HCT116 (cell line): Measurements from ENCODE around the gene CHD3. TPM values are rescaled to one million over a fixed set of nuclear protein-coding genes. Genes with fewer than 3 reads are reported as not detected.

Experiments
- ATAC-seq: fragments of 200-7000 bp; cut with Tn5 transposase; 2 replicates; pipeline ENCODE4 v1.9.1; 2020; ENCODE audit warnings: mild to moderate bottlenecking, moderate library complexity
- BruUV-seq: library from RNA; stranded (reverse); fragments of 400-500 nt; replicated peaks from 2 replicates; lab custom pipeline; 2021; lab: Mats Ljungman, UMichigan
- CTCF ChIA-PET: fragments of 300-600 bp; sonication (Branson Sonifier 250); formaldehyde crosslinking; loops from one replicate; lab custom pipeline; 2021; ENCODE audit warnings: antibody characterized with exemption; lab: Charles Lee
- POLR2A ChIA-PET: fragments of 300-600, 350-600 bp; sonication (Branson Sonifier 250); formaldehyde crosslinking; loops from one replicate; lab custom pipeline; 2021; ENCODE audit warnings: antibody characterized with exemption; lab: Charles Lee
- RAD21 ChIA-PET, 2 experiments: fragments of 300-600 bp; sonication (Branson Sonifier 250); formaldehyde crosslinking; loops; one replicate each; lab custom pipeline; 2023; ENCODE audit warnings: low total read pairs in 2 of 2; ENCODE audit not compliant: uncharacterized antibody in 2 of 2, unreplicated experiment in 2 of 2, low non-redundant PET in 1 of 2; lab: Charles Lee
- DNase-seq: peaks from one replicate; pipeline ENCODE4 v3.0.0-alpha.2; 2010; ENCODE audit warnings: low read depth, low spot score
- H2AFZ ChIP-seq: fragments of 200-600 bp; shearing (Covaris generic), sonication (generic); 2 replicates; pipeline ENCODE4 v1.6.1; 2017; ENCODE audit warnings: low read depth, mixed run types, mixed read lengths, antibody characterized with exemption, low read length; ENCODE audit not compliant: poor library complexity, severe bottlenecking
- H3K27ac ChIP-seq: 2 replicates; pipeline ENCODE4 v1.5.1; 2012; ENCODE audit warnings: low read depth, low read length
- H3K27me3 ChIP-seq: fragments of 200-600 bp; sonication (generic); 2 replicates; pipeline ENCODE4 v1.6.1; 2016; ENCODE audit warnings: mixed run types, low read length, mixed read lengths; ENCODE audit not compliant: insufficient read depth
- H3K36me3 ChIP-seq, 2 experiments: fragments of 200-500 bp in 1 of 2; fragments of 200-600 bp in 1 of 2; sonication (Bioruptor generic) in 1 of 2; sonication (generic) in 1 of 2; 2 replicates each; pipeline versions ENCODE4 v1.5.1 to v1.6.1; 2014 to 2016; ENCODE audit warnings: low read length in 2 of 2, inconsistent platforms in 1 of 2, mixed read lengths in 1 of 2, mixed run types in 1 of 2; ENCODE audit not compliant: insufficient read depth in 2 of 2, control insufficient read depth in 1 of 2
- H3K4me1 ChIP-seq, 2 experiments: fragments of 200-600 bp in 1 of 2; sonication (generic) in 1 of 2; 2 replicates each; pipeline versions ENCODE4 v1.5.1 to v1.6.1; 2012 to 2017; ENCODE audit warnings: low read length in 2 of 2, inconsistent platforms in 1 of 2, mild to moderate bottlenecking in 1 of 2, mixed read lengths in 1 of 2, mixed run types in 1 of 2, moderate library complexity in 1 of 2; ENCODE audit not compliant: insufficient read depth in 2 of 2, control insufficient read depth in 1 of 2
- H3K4me2 ChIP-seq: fragments of 200-600 bp; sonication (generic); 2 replicates; pipeline ENCODE4 v1.6.1; 2017; ENCODE audit warnings: mixed run types, low read length, mixed read lengths
- H3K4me3 ChIP-seq, 2 experiments: fragments of 200-600 bp in 1 of 2; sonication (generic) in 1 of 2; replicated peaks in 1 of 2; 2 replicates each; pipeline ENCODE4 v1.5.1; 2011 to 2016; ENCODE audit warnings: low read length in 2 of 2, control low read depth in 1 of 2, low read depth in 1 of 2, mild to moderate bottlenecking in 1 of 2, mixed read lengths in 1 of 2, mixed run types in 1 of 2
- H3K79me2 ChIP-seq: fragments of 200-600 bp; sonication (generic); 2 replicates; pipeline ENCODE4 v1.6.1; 2017; ENCODE audit warnings: mild to moderate bottlenecking, mixed run types, low read length, moderate library complexity, mixed read lengths; ENCODE audit not compliant: insufficient read depth
- H3K9ac ChIP-seq: fragments of 200-600 bp; sonication (generic); 2 replicates; pipeline ENCODE4 v1.6.1; 2016; ENCODE audit warnings: low read length, mixed read lengths
- H3K9me2 ChIP-seq: fragments of 200-600 bp; sonication (generic), shearing (Covaris generic); 2 replicates; pipeline ENCODE4 v1.6.1; 2017; ENCODE audit warnings: mixed run types, mild to moderate bottlenecking, moderate library complexity; ENCODE audit not compliant: insufficient read depth
- H3K9me3 ChIP-seq, 2 experiments: fragments of 200-500 bp in 1 of 2; fragments of 200-600 bp in 1 of 2; sonication (Bioruptor generic) in 1 of 2; sonication (generic) in 1 of 2; 2 replicates each; pipeline ENCODE4 v1.6.1; 2014 to 2017; ENCODE audit warnings: low read length in 2 of 2, mixed read lengths in 2 of 2, inconsistent platforms in 1 of 2, low read depth in 1 of 2, mild to moderate bottlenecking in 1 of 2, mixed run types in 1 of 2, moderate library complexity in 1 of 2; ENCODE audit not compliant: control insufficient read depth in 1 of 2, insufficient read depth in 1 of 2
- H4K20me1 ChIP-seq: fragments of 200-600 bp; sonication (generic), shearing (Covaris generic); 2 replicates; pipeline ENCODE4 v1.6.1; 2017; ENCODE audit warnings: mixed run types, mild to moderate bottlenecking, moderate library complexity; ENCODE audit not compliant: insufficient read depth
- CEBPB ChIP-seq: IDR thresholded peaks from 2 replicates; pipeline ENCODE4 v1.6.1; 2012; ENCODE audit warnings: low read depth
- CTCF ChIP-seq, 3 experiments: fragments of 200-600 bp in 1 of 3; sonication (generic) in 1 of 3; IDR thresholded peaks in 2 of 3; conservative IDR thresholded peaks in 1 of 3; 2 replicates each; pipeline ENCODE4 v1.5.1; 2012 to 2017; ENCODE audit warnings: low read depth in 2 of 3, low read length in 2 of 3, antibody characterized with exemption in 1 of 3, borderline replicate concordance in 1 of 3, control low read depth in 1 of 3, mild to moderate bottlenecking in 1 of 3, mixed read lengths in 1 of 3, mixed run types in 1 of 3, moderate library complexity in 1 of 3; ENCODE audit not compliant: insufficient read depth in 1 of 3
- EGR1 ChIP-seq: IDR thresholded peaks from 2 replicates; pipeline ENCODE4 v1.6.1; 2012; ENCODE audit warnings: low read depth
- FOSL1 ChIP-seq: IDR thresholded peaks from 2 replicates; pipeline ENCODE4 v1.6.1; 2012; ENCODE audit warnings: low read depth
- JUND ChIP-seq: IDR thresholded peaks from 2 replicates; pipeline ENCODE4 v1.6.1; 2012
- MAX ChIP-seq: IDR thresholded peaks from 2 replicates; pipeline ENCODE4 v1.6.1; 2012
- POLR2A ChIP-seq: IDR thresholded peaks from 2 replicates; pipeline ENCODE4 v1.7.0; 2011; ENCODE audit warnings: borderline replicate concordance; ENCODE audit not compliant: insufficient read depth, insufficient read length; ENCODE audit errors: extremely low read depth
- SIN3A ChIP-seq: IDR thresholded peaks from 2 replicates; pipeline ENCODE4 v1.6.1; 2012; ENCODE audit warnings: low read depth
- YY1 ChIP-seq: IDR thresholded peaks from 2 replicates; pipeline ENCODE4 v1.6.1; 2011; ENCODE audit warnings: low read length, low read depth, moderate library complexity, mild to moderate bottlenecking; ENCODE audit not compliant: insufficient replicate concordance; ENCODE audit errors: extremely low read depth
- ZBTB33 ChIP-seq: IDR thresholded peaks from 2 replicates; pipeline ENCODE4 v1.6.1; 2011; ENCODE audit warnings: mild to moderate bottlenecking, low read length, moderate library complexity; ENCODE audit not compliant: insufficient replicate concordance; ENCODE audit errors: extremely low read depth
- ZNF274 ChIP-seq: fragments of 200-500 bp; sonication (Bioruptor generic); IDR thresholded peaks from 2 replicates; pipeline ENCODE4 v1.6.1; 2014; ENCODE audit warnings: mild to moderate bottlenecking, low read depth, low read length, inconsistent platforms
- intact Hi-C: fragments of 100-400 bp; cut with micrococcal nuclease; formaldehyde crosslinking; loops from 2 replicates; pipeline ENCODE4 v1.10.0; 2022
- total RNA-seq: library from RNA; stranded (reverse); gene quantifications from one replicate; pipeline ENCODE4 v1.2.1, GENCODE V29; 2021; ENCODE audit not compliant: unreplicated experiment

The CHD3 gene
- total RNA-seq, 1 experiment from 2014 or later = 54.8 TPM

GRCh38 chr17:7851438-7852261, 36.9 kb upstream of the CHD3 start (continued):
- peak; percentile 98 for TF ChIP-seq MAX

GRCh38 chr17:7852262-7852670, 36.3 kb upstream of the CHD3 start:
- Histone ChIP-seq H3K79me2 (peaks cover 44% of the 10 kb centered on the region), H3K27ac (peak overlapping the region; percentile 68; the same call in 1 of the 2 replicates), H3K4me1 (peaks cover 20 to 43% of the 10 kb centered on the region in 2 experiments), H3K4me2 (peak overlapping the region; percentile 95), H3K9me3 (no peaks in the 10 kb centered on the region), H2AFZ (no peak overlapping the region), H3K4me3 (0 out of 4 replicates have a peak overlapping the region, but pooled peaks of 1 of the 2 experiments have one; percentile 77), H3K27me3 (no peaks in the 10 kb centered on the region), H3K36me3 (peaks cover 22 to 27% of the 10 kb centered on the region in 2 experiments)
- POLR2A ChIA-PET = interaction anchor here (2.2 kb wide), 1 partner anchor 10 kb away, joined by 7 read pairs; no protein-coding TSS in a partner anchor
- BruUV-seq = TSS peak; percentile 5
- DNase-seq = no peak
- CTCF ChIA-PET = no interaction called here
- RAD21 ChIA-PET = no interaction called here
- TF ChIP-seq MAX (no peak), POLR2A (no peak), ZBTB33 (no peak), SIN3A (no peak), CEBPB (no peak), JUND (no peak), ZNF274 (no peak), CTCF (IDR thresholded peaks at IDR 0.05 in 2 of 3, conservative IDR thresholded peaks at IDR 0.05 in 1 of 3; ENCODE audit: borderline replicate concordance in 1 of 3, insufficient read depth in 1 of 3, low read depth in 2 of 3, low read length in 2 of 3) (no peak), FOSL1 (no peak), YY1 (no peak), EGR1 (no peak)
- TF ChIP-seq, all 23 proteins: peak for 0
- Histone ChIP-seq H4K20me1 (no peaks in the 10 kb centered on the region), H3K9ac (peak overlapping the region; percentile 36), H3K9me2 (no peaks in the 10 kb centered on the region)
- intact Hi-C loops = no loop called here
- ATAC-seq = no peak
